ENCODE results near the gene ARHGAP27. TPM values are rescaled to one million over a fixed set of nuclear protein-coding genes. Genes with fewer than 3 reads are reported as not detected.

Gene ARHGAP27
- total and polyA plus RNA-seq, 9 of the 15 experiments (the other 6 are each of a cell fraction or from before 2014, with no cell fraction given) = 0.04 to 4.6 (median 2.1) TPM

DNA sequence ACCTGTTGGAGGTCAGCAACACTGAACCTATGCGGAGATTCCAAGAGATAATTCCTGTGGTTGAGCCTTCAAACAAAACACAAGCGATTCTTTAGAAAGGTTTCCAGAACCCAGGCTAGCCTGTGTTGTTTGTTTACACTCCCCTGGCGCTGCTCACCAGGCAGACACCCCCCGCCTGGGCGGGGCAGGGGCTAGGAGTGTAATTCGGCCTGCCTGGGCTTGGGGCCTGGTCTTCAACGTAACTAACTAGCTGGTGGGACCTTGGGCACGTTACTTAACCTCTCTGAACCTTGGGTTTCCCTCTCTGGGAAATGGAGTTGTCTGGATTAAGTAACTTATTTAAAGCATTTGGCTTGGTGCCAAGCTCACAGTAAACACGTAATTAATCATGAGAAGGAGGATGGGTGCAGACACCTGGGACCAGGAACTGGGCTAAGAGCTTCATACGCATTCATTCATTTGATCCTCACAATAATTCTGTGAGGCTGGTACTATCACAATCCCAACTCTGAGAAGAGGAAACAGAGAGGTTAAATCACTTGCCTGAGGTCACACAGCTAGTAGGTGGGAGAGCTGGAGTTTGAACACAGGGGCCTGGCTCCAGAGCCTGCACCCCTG lies 7.6 kb upstream of the ARHGAP27 start (continued):
- TF ChIP-seq ZNF551 (CRISPR knock-in tag; IDR thresholded peaks at IDR 0.05) (no peak), PHB (CRISPR knock-in tag; IDR thresholded peaks at IDR 0.05) (no peak), U2AF2 (optimal IDR thresholded peaks at IDR 0.05; ENCODE audit: low read depth, low read length) (no peak), GTF2E2 (tag; IDR thresholded peaks at IDR 0.05) (no peak), BCOR (IDR thresholded peaks at IDR 0.05) (peak; percentile 87), MEIS2 (IDR thresholded peaks at IDR 0.05; ENCODE audit: partially characterized antibody) (peak; percentile 77), ZNF57 (CRISPR knock-in tag; IDR thresholded peaks at IDR 0.05) (no peak), NFIC (IDR thresholded peaks at IDR 0.05) (peak; percentile 99), ZNF644 (tag; IDR thresholded peaks at IDR 0.05; ENCODE audit: low read depth) (no peak), ZNF263 (CRISPR knock-in tag; IDR thresholded peaks at IDR 0.05; ENCODE audit: borderline replicate concordance) (no peak), ZNF589 (CRISPR knock-in tag; IDR thresholded peaks at IDR 0.05; ENCODE audit: low read depth) (no peak), PTTG1 (tag; IDR thresholded peaks at IDR 0.05; ENCODE audit: low read depth) (no peak), NFIX (CRISPR knock-in tag; IDR thresholded peaks at IDR 0.05; ENCODE audit: low read depth) (peak; percentile 89), SPI1 (IDR thresholded peaks at IDR 0.05; ENCODE audit: borderline replicate concordance, low read depth, low read length) (no peak), XRCC5 (IDR thresholded peaks at IDR 0.05; ENCODE audit: low read depth, low read length) (no peak), KAT8 (IDR thresholded peaks at IDR 0.05; ENCODE audit: low read depth) (no peak), RBM25 (IDR thresholded peaks at IDR 0.05; ENCODE audit: low read depth, low read length, severe bottlenecking) (peak; percentile 76), HDAC2 (IDR thresholded peaks at IDR 0.05) (peak; percentile 36; the same call in 1 of the 2 replicates), MXI1 (IDR thresholded peaks at IDR 0.05; ENCODE audit: low read depth, low read length) (no peak), L3MBTL2 (IDR thresholded peaks at IDR 0.05) (no peak), ZNF282 (CRISPR knock-in tag; IDR thresholded peaks at IDR 0.05) (no peak), PURB (CRISPR knock-in tag; IDR thresholded peaks at IDR 0.05; ENCODE audit: low read depth) (no peak), CREB1 (IDR thresholded peaks at IDR 0.05) (no peak), CREB1 (CRISPR knock-in tag; IDR thresholded peaks at IDR 0.05) (no peak), MAFK (IDR thresholded peaks at IDR 0.05; ENCODE audit: low read length) (no peak)
- TF ChIP-seq, protein P1, sequence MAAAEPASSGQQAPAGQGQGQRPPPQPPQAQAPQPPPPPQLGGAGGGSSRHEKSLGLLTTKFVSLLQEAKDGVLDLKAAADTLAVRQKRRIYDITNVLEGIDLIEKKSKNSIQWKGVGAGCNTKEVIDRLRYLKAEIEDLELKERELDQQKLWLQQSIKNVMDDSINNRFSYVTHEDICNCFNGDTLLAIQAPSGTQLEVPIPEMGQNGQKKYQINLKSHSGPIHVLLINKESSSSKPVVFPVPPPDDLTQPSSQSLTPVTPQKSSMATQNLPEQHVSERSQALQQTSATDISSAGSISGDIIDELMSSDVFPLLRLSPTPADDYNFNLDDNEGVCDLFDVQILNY (CRISPR knock-in tag; IDR thresholded peaks at IDR 0.05) = no peak
- TF ChIP-seq, protein P2, sequence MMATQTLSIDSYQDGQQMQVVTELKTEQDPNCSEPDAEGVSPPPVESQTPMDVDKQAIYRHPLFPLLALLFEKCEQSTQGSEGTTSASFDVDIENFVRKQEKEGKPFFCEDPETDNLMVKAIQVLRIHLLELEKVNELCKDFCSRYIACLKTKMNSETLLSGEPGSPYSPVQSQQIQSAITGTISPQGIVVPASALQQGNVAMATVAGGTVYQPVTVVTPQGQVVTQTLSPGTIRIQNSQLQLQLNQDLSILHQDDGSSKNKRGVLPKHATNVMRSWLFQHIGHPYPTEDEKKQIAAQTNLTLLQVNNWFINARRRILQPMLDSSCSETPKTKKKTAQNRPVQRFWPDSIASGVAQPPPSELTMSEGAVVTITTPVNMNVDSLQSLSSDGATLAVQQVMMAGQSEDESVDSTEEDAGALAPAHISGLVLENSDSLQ (IDR thresholded peaks at IDR 0.05) = peak; percentile 53; the same call in 1 of the 2 replicates
- TF ChIP-seq, protein P3, sequence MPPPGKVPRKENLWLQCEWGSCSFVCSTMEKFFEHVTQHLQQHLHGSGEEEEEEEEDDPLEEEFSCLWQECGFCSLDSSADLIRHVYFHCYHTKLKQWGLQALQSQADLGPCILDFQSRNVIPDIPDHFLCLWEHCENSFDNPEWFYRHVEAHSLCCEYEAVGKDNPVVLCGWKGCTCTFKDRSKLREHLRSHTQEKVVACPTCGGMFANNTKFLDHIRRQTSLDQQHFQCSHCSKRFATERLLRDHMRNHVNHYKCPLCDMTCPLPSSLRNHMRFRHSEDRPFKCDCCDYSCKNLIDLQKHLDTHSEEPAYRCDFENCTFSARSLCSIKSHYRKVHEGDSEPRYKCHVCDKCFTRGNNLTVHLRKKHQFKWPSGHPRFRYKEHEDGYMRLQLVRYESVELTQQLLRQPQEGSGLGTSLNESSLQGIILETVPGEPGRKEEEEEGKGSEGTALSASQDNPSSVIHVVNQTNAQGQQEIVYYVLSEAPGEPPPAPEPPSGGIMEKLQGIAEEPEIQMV (tag; conservative IDR thresholded peaks at IDR 0.05; ENCODE audit: low read depth) = no peak
- TF ChIP-seq, protein P4, sequence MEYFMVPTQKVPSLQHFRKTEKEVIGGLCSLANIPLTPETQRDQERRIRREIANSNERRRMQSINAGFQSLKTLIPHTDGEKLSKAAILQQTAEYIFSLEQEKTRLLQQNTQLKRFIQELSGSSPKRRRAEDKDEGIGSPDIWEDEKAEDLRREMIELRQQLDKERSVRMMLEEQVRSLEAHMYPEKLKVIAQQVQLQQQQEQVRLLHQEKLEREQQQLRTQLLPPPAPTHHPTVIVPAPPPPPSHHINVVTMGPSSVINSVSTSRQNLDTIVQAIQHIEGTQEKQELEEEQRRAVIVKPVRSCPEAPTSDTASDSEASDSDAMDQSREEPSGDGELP (CRISPR knock-in tag; IDR thresholded peaks at IDR 0.05; ENCODE audit: borderline replicate concordance) = no peak
